ENCODE results near the gene REV3L. TPM values are rescaled to one million over a fixed set of nuclear protein-coding genes. Genes with fewer than 3 reads are reported as not detected.
A peak's percentile ranks its signal among the peaks of the same experiment; 100 is the strongest.

The REV3L gene
- total RNA-seq, 2 donors from 2014 or later = 14.2 to 24.7 TPM

GRCh38 chr6:111474771-111475170, 8.2 kb downstream of the REV3L start:
- DNase-seq (no peak), ATAC-seq (no peak)
- intact Hi-C loops (cut with DNase I) = loop anchor here in 1 of 2 donors (5.0 kb wide), 2 partner anchors 57 to 112 kb away; no protein-coding TSS in a partner anchor

GRCh38 chr6:111474106-111474505, 8.9 kb downstream of the REV3L start:
- intact Hi-C loops (cut with DNase I) = no loop called here
- ATAC-seq = no peak
- no peak for DNase-seq

GRCh38 chr6:111472933-111473435, 10.0 kb downstream of the REV3L start:
- ATAC-seq (no peak), DNase-seq (no peak)
- intact Hi-C loops (cut with DNase I) = no loop called here

- no peak for DNase-seq
- intact Hi-C loops (cut with DNase I) = no loop called here
These were observed 11.1 kb downstream of the REV3L start for GRCh38 chr6:111471958-111472357.

GRCh38 chr6:111471533-111471932, 11.5 kb downstream of the REV3L start:
- intact Hi-C loops (cut with DNase I) = no loop called here
- ATAC-seq (no peak), DNase-seq (no peak)

More at GRCh38 chr6:111471958-111472357, 11.1 kb downstream of the REV3L start:
- no peak for ATAC-seq

GRCh38 chr6:111470991-111471390, 12.0 kb downstream of the REV3L start:
- intact Hi-C loops (cut with DNase I) = no loop called here
- no peak for DNase-seq
- no peak for ATAC-seq

GRCh38 chr6:111469543-111469942, 13.5 kb downstream of the REV3L start:
- DNase-seq (no peak), ATAC-seq (no peak)
- intact Hi-C loops (cut with DNase I) = no loop called here

GRCh38 chr6:111468329-111469012, 14.5 kb downstream of the REV3L start:
- no peak for DNase-seq
- intact Hi-C loops (cut with DNase I) = no loop called here
- ATAC-seq = no peak

GRCh38 chr6:111464184-111464583, 18.8 kb downstream of the REV3L start:
- intact Hi-C loops (cut with DNase I) = no loop called here
- DNase-seq (no peak), ATAC-seq (no peak)

GRCh38 chr6:111462770-111463391, 20.1 kb downstream of the REV3L start:
- intact Hi-C loops (cut with DNase I) = no loop called here

GRCh38 chr6:111461860-111462259, 21.2 kb downstream of the REV3L start:
- DNase-seq (no peak), ATAC-seq (no peak)
- intact Hi-C loops (cut with DNase I) = no loop called here

More at GRCh38 chr6:111462770-111463391, 20.1 kb downstream of the REV3L start:
- no peak for DNase-seq
- peak; percentile 68 to 92 for ATAC-seq

- DNase-seq (no peak), ATAC-seq (no peak)
- intact Hi-C loops (cut with DNase I) = loop anchor here in 1 of 2 donors (10.0 kb wide), 1 partner anchor 74 kb away; no protein-coding TSS in a partner anchor
These were observed 24.3 kb downstream of the REV3L start for GRCh38 chr6:111458670-111459232.

- DNase-seq = no peak
- intact Hi-C loops (cut with DNase I) = loop anchor here in 1 of 2 donors (10.0 kb wide), 1 partner anchor 71 kb away; no protein-coding TSS in a partner anchor
- ATAC-seq = no peak
These were observed 26.8 kb downstream of the REV3L start for GRCh38 chr6:111456208-111456607.

GRCh38 chr6:111450636-111451035, 32.4 kb downstream of the REV3L start:
- intact Hi-C loops (cut with DNase I) = loop anchor here in 1 of 2 donors (10.0 kb wide), 1 partner anchor 66 kb away; no protein-coding TSS in a partner anchor
- ATAC-seq (no peak), DNase-seq (no peak)

- no peak for ATAC-seq
- no peak for DNase-seq
- intact Hi-C loops (cut with DNase I) = loop anchor here in 1 of 2 donors (10.0 kb wide), 1 partner anchor 65 kb away; no protein-coding TSS in a partner anchor
These were observed 32.9 kb downstream of the REV3L start for GRCh38 chr6:111450087-111450486.

- no peak for ATAC-seq
- no peak for DNase-seq
- intact Hi-C loops (cut with DNase I) = no loop called here
These were observed 33.9 kb downstream of the REV3L start for GRCh38 chr6:111449129-111449528.

- DNase-seq (no peak), ATAC-seq (no peak)
- intact Hi-C loops (cut with DNase I) = no loop called here
These were observed 36.0 kb downstream of the REV3L start for GRCh38 chr6:111447051-111447450.

- DNase-seq (no peak), ATAC-seq (no peak)
- intact Hi-C loops (cut with DNase I) = no loop called here
These were observed 37.2 kb downstream of the REV3L start for GRCh38 chr6:111445861-111446267.

- intact Hi-C loops (cut with DNase I) = no loop called here
- no peak for ATAC-seq
- no peak for DNase-seq
These were observed 38.2 kb downstream of the REV3L start for GRCh38 chr6:111444794-111445193.

GRCh38 chr6:111441678-111442243, 41.3 kb downstream of the REV3L start:
- DNase-seq (no peak), ATAC-seq (no peak)
- intact Hi-C loops (cut with DNase I) = no loop called here

All from left cardiac atrium (tissue), 4 donors.